HG03558 (cell line): ENCODE measurements around the gene PDE4D.

Source experiments
- ATAC-seq: cut with Tn5 transposase; IDR thresholded peaks from one replicate; pipeline ENCODE4 v1.9.1; 2021; ENCODE audit warnings: moderate number of reproducible peaks; ENCODE audit not compliant: unreplicated experiment; ENCODE audit errors: extremely low read depth

Gene PDE4D

GRCh38 chr5:59125011-59125961 is 768.2 kb downstream of the PDE4D start:
- ATAC-seq = no peak

DNA sequence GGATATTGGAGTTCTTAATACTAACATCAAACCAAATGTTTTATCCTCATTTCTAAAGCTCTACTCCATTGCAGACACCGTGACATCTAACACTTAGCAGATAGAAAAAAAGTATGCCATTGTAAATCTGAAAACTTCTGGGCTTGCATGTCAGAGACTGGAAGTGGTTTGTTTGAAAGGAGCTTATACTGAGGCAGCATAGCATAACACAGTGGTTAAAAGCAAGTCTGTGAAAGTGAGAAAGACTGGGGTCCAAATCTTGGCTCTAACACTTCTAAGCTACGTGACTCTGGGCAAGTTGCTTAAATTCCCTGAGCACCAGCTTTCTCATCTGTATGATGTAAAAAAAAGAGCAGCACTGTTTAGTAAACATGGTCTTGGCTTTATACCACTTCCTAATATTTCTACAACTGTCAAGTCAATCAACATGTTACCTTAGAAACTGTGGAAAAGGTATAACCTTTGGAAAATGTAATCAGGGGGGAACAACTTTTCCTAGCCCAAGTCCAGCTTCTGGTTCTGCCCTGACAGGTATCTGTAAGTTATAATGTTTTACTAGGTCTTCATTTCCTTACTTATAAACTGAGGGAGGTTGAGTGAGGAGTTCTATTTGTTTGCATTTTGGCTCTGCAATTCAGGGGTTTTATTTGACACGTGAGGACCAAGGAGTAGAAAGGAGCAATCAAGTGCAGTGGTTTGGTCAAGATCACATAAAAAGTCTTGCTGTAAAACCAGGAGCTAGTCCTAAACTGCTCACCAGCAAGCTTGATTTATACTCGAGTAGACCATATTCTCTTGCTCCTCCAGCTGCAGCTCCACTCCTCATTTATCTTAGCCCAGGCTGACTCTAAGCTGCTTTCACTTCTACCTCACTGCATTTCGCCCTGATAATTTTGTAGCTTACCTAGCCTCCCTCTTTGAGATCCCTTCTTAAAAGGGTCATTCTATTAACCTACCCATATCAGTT is 769.6 kb downstream of the PDE4D start:
- no peak for ATAC-seq

DNA sequence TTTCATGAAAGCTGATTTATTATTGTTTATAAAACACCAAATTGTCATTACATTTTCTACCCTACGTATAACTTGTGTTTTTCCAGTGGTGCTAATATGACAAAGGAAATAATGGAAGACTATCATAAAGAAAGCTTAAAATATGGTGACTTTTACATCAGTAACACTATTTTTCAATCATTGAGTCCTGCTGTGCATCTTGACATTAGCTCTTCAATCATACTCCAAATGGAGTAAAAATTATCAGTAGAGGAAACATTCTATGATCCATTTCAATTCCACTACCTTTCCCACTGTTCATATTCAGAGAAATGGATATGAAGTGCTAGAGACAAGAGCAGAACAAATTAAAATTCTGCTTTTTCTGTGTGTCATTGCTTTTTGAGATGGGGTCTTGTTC is 774.0 kb downstream of the PDE4D start:
- ATAC-seq = no peak

DNA sequence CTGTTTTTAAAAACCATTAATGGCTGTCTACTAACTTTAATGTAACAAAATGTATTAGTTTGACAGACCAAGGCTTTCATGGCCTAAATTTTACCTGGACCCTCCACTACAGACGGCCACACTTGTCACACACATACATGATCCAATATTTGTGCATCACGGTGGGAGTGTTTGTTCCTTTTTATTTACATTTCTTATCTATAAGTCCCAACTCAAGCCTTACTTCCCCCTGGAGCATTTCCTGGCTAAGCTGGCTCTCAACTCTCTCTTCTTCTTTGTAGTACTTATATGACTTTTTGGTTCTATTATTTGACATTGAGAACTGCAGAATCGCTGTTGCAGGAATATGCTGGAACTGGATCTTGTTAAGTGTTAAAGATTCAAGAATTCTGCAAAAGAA is 776.2 kb downstream of the PDE4D start:
- ATAC-seq = no peak

GRCh38 chr5:59116231-59116865 is 777.2 kb downstream of the PDE4D start:
- ATAC-seq = no peak

GRCh38 chr5:59115345-59115744 is 778.2 kb downstream of the PDE4D start:
- no peak for ATAC-seq

- ATAC-seq = no peak
Measured at GRCh38 chr5:59109383-59109782, 784.1 kb downstream of the PDE4D start.

GRCh38 chr5:59107692-59108091 is 785.8 kb downstream of the PDE4D start:
- ATAC-seq = no peak

DNA sequence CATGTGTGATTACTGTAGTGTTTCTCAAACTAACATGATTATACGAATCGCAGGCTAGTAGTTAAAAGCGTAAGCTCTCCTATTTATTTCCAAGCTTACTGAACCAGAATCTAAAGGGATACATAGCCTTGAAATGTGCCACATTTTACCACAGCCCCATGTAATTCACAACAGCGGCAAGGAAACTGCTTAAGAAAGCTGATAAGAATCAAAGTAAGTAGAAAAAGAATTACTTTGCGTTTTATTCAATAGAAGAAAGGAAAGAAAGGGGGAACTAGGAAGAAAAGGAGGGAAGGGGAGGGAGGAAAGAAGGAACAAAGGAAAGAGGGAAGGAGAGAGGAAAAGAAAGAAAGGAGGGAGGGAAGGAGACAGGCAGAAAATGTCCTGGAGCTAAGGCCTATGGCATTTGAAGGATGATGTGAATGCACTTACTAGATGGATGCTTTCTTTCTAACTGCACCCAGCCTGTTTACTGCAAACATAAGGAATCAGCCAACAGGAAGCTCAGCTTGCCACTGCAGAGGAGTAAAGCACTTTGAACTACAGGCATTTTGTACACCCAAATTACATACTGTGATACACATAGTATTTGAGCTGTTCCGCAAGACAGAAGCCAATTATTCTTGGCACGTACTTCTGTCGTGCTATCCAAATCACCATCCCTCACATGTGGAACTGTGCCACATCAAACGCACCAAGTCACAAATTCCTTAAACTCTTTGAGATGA is 789.0 kb downstream of the PDE4D start:
- no peak for ATAC-seq

DNA sequence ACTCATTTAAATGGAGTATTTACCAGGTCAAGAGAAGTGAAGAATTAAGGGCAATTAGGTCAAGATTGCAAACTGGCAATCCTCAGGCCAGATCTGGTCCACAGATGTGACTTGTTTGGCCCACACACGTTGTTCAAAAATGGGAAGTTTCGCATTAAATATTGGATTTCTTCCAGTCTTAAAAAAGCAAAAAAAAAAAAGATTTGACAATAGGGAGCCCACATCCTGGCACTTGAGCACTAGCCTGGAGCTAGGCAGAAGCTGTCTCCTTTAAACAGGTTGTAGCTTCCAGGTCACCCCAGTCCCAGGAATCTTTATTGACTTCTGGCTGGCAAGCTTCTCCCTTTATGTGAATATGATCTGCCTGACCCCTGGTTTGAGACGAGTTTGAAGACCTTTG is 790.2 kb downstream of the PDE4D start:
- no peak for ATAC-seq

GRCh38 chr5:59102437-59102836 is 791.1 kb downstream of the PDE4D start:
- ATAC-seq = no peak

- ATAC-seq = no peak
Measured at GRCh38 chr5:59100875-59101274, 792.7 kb downstream of the PDE4D start.

- no peak for ATAC-seq
Measured at GRCh38 chr5:59099995-59100345, 793.6 kb downstream of the PDE4D start.

DNA sequence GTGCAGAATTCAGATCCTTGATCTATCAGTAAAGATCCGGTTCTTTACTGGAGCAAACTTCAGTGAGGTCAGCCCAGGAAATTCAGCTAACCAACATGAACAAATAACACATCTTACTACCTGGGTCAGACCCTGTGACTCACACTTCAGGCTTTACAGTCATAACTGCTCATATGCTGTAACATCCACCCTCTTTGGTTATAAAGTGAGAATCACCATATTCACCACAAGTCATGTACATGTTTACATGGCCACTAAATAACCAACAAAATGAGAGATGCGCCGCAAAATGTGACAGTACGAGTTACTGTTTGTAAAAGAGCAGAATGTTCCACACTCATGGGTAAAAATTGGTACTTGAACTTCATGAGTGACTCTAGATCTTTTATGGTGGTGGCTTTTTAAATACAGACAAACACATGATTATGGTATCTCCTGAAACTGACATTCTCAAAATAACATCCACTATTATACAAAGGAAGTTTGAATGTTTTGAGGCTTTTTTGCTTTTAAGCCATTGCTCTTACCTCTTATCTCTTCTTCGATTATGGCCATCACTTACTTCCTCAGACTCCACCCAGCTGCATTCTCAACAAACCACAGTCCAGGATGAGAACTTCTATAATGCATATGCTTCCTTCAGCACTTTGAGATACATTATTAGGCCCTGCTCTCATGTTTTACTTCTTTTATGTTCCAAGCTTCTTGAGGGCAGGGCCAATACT is 794.1 kb downstream of the PDE4D start:
- no peak for ATAC-seq

DNA sequence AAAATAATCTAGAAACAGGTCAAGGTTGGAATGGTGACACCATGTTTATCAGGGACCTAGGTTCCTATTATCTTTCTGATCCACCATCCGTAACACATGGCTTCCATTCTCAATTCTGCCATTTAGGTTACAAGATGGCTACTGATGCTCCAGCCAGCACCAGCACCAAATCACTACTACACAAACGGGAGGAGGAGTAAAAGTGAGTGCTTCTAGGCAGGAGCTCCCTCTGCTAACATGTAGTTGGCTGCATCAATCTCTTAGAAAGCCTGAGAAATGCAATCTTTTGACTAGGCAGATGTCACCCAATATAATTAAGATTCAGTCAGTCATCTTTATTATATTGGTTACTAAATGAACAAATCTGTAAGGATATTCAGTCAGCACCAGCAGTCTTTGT is 794.8 kb downstream of the PDE4D start:
- ATAC-seq = no peak

GRCh38 chr5:59097712-59098111 is 795.8 kb downstream of the PDE4D start:
- no peak for ATAC-seq

GRCh38 chr5:59097116-59097515 is 796.4 kb downstream of the PDE4D start:
- no peak for ATAC-seq

GRCh38 chr5:59095480-59095879 is 798.0 kb downstream of the PDE4D start:
- ATAC-seq = no peak

DNA sequence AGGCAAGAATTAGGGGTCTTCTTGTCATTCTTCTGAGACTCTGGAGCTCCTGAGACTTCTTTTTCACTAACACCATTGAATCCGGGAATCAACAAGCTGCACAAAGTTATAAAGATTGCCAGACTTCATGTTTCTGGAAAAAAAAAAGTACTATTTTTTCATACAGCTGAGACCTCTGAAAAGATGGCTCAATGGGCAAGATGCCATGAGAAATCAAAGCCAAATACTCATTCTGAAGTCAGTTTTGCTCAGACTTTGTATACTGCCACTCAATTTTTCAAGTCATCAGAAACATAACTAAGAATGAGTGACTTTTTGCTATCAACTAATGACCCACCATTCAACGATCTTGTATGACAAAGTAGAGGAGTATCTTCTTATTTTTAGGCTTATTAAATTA is 798.7 kb downstream of the PDE4D start:
- ATAC-seq = no peak
